Endothelial cell of umbilical vein (primary cell): ENCODE data around the gene GTSF1L. TPM values are rescaled to one million over a fixed set of nuclear protein-coding genes. Genes with fewer than 3 reads are reported as not detected.

ENCODE experiments used
- BruUV-seq: library from RNA; stranded (reverse); fragments of 400-500 nt; replicated peaks from 2 replicates; lab custom pipeline; 2021; lab: Mats Ljungman, UMichigan
- CTCF ChIA-PET: fragments of 300-600, 350-600 bp; sonication (Branson Sonifier 250); formaldehyde crosslinking; loops from one replicate; lab custom pipeline; 2021; ENCODE audit warnings: antibody characterized with exemption, inconsistent platforms; lab: Charles Lee
- POLR2A ChIA-PET: fragments of 300-600, 350-600 bp; sonication (Branson Sonifier 250); formaldehyde crosslinking; loops from one replicate; lab custom pipeline; 2021; ENCODE audit warnings: antibody characterized with exemption, inconsistent platforms; lab: Charles Lee
- DNase-seq: peaks from one replicate; pipeline ENCODE4 v3.0.0-alpha.2; 2011; ENCODE audit warnings: low read depth, low spot score
- FAIRE-seq: peaks from 2 replicates; lab custom pipeline; 2011; peaks lifted over from hg19 to GRCh38; lab: Jason Lieb, UNC
- H2AFZ ChIP-seq: 2 replicates; pipeline ENCODE4 v1.6.0; 2012; ENCODE audit warnings: low read depth, low read length, control low read depth, inconsistent platforms
- H3K27ac ChIP-seq: 2 replicates; pipeline ENCODE4 v1.5.1; 2011; ENCODE audit warnings: low read depth, mild to moderate bottlenecking, control low read depth, low read length, moderate library complexity; ENCODE audit not compliant: insufficient read depth
- H3K27me3 ChIP-seq, 2 experiments: 2 replicates each; pipeline versions ENCODE4 v1.6.0 to v1.6.1; 2011; ENCODE audit warnings: low read length in 2 of 2, mixed read lengths in 1 of 2; ENCODE audit not compliant: control insufficient read depth in 2 of 2, insufficient read depth in 2 of 2
- H3K36me3 ChIP-seq, 2 experiments: 2 replicates in 1 of 2; 3 replicates in 1 of 2; pipeline ENCODE4 v1.5.1; 2011; ENCODE audit warnings: low read length in 2 of 2, mild to moderate bottlenecking in 1 of 2, moderate library complexity in 1 of 2; ENCODE audit not compliant: control insufficient read depth in 2 of 2, insufficient read depth in 2 of 2; ENCODE audit errors: extremely low read depth in 1 of 2
- H3K4me1 ChIP-seq: 3 replicates; pipeline ENCODE4 v1.5.1; 2011; ENCODE audit warnings: mild to moderate bottlenecking, low read length; ENCODE audit not compliant: control insufficient read depth, insufficient read depth; ENCODE audit errors: extremely low read depth
- H3K4me2 ChIP-seq: 2 replicates; pipeline ENCODE4 v1.6.1; 2011; ENCODE audit warnings: low read length, control low read depth, mixed read lengths; ENCODE audit not compliant: insufficient read depth
- H3K4me3 ChIP-seq, 3 experiments: fragments of 200-600 bp in 1 of 3; sonication (generic), shearing (Covaris generic) in 1 of 3; replicated peaks in 1 of 3; 2 replicates each; pipeline ENCODE4 v1.5.1; 2011 to 2016; ENCODE audit warnings: control low read depth in 3 of 3, low read length in 3 of 3, mild to moderate bottlenecking in 2 of 3, inconsistent platforms in 1 of 3, low read depth in 1 of 3, moderate library complexity in 1 of 3; ENCODE audit not compliant: insufficient read depth in 1 of 3
- H3K79me2 ChIP-seq: 2 replicates; pipeline ENCODE4 v1.6.0; 2012; ENCODE audit warnings: low read length, inconsistent platforms; ENCODE audit not compliant: control insufficient read depth, insufficient read depth
- H3K9ac ChIP-seq: replicated peaks from 2 replicates; pipeline ENCODE3; 2011; ENCODE audit warnings: low read length, control low read depth; ENCODE audit not compliant: insufficient read depth; ENCODE audit errors: extremely low read depth
- H3K9me1 ChIP-seq: replicated peaks from 3 replicates; pipeline ENCODE4 v1.6.0; 2011; ENCODE audit warnings: mild to moderate bottlenecking, low read length; ENCODE audit not compliant: control insufficient read depth, insufficient read depth; ENCODE audit errors: extremely low read depth
- H3K9me3 ChIP-seq: replicated peaks from 2 replicates; pipeline ENCODE4 v1.5.1; 2012; ENCODE audit warnings: low read length, inconsistent platforms; ENCODE audit not compliant: control insufficient read depth, insufficient read depth
- H4K20me1 ChIP-seq: replicated peaks from 2 replicates; pipeline ENCODE3; 2011; ENCODE audit warnings: mild to moderate bottlenecking, low read length; ENCODE audit not compliant: control insufficient read depth, insufficient read depth; ENCODE audit errors: extremely low read depth
- EZH2 ChIP-seq: IDR thresholded peaks from 2 replicates; pipeline ENCODE4 v1.6.1; 2012; ENCODE audit warnings: borderline replicate concordance, low read depth, mild to moderate bottlenecking, moderate library complexity, low read length, inconsistent platforms; ENCODE audit not compliant: severe bottlenecking
- GATA2 ChIP-seq: IDR thresholded peaks from 2 replicates; pipeline ENCODE4 v1.7.0; 2011; ENCODE audit warnings: low read depth, mild to moderate bottlenecking, moderate library complexity, mixed read lengths, low read length; ENCODE audit not compliant: insufficient read length, insufficient read depth
- JUN ChIP-seq: IDR thresholded peaks from 2 replicates; pipeline ENCODE4 v1.6.1; 2011; ENCODE audit warnings: borderline replicate concordance, low read depth; ENCODE audit not compliant: insufficient read length, insufficient read depth
- MAX ChIP-seq: IDR thresholded peaks from 2 replicates; pipeline ENCODE4 v1.6.1; 2011; ENCODE audit not compliant: insufficient read depth, insufficient read length
- MYC ChIP-seq: IDR thresholded peaks from one replicate; pipeline ENCODE4 v1.6.1; 2011; ENCODE audit warnings: mild to moderate bottlenecking, low read depth, low read length
- POLR2A ChIP-seq: IDR thresholded peaks from 2 replicates; pipeline ENCODE4 v1.6.1; 2012; ENCODE audit warnings: low read depth, mild to moderate bottlenecking, control low read depth, low read length
- POLR2AphosphoS5 ChIP-seq: IDR thresholded peaks from 2 replicates; pipeline ENCODE4 v1.6.1; 2012; ENCODE audit warnings: low read depth, mild to moderate bottlenecking, control low read depth, low read length, moderate library complexity; ENCODE audit not compliant: insufficient read depth
- dilution Hi-C: fragments of 300-500 bp; cut with MboI; formaldehyde crosslinking; loops from one replicate; pipeline ENCODE4 v1.15.0; 2019; ENCODE audit warnings: low sequenced_read_pairs; ENCODE audit not compliant: extremely low pct_ligation_motif_present
- intact Hi-C: fragments of 100-400 bp; cut with micrococcal nuclease; formaldehyde crosslinking; loops from one replicate; pipeline ENCODE4 v1.10.0; 2022
- polyA plus RNA-seq, 4 experiments: library from polyadenylated mRNA; depleted of rRNA in 3 of 4; stranded (reverse) in 3 of 4; unstranded in 1 of 4; fragments of >200 nt; gene quantifications; 2 replicates each; pipeline versions ENCODE4 v1.2.1 to v1.2.3, GENCODE V29; 2011 to 2012; ENCODE audit warnings: missing spikeins in 1 of 4
- total RNA-seq: library from RNA; stranded (reverse); gene quantifications from 2 replicates; pipeline ENCODE4 v1.2.3, GENCODE V29; 2021

Gene GTSF1L
- total and polyA plus RNA-seq, 2 donors (not counting 3 experiments of a cell fraction or from before 2014, with no cell fraction given): not detected

GRCh38 chr20:43722153-43722505 lies 4.7 kb downstream of the GTSF1L start:
- intact Hi-C loops (no loop called here), dilution Hi-C loops (no loop called here)
- Histone ChIP-seq H3K4me3 (no peak overlapping the region), H3K27ac (no peak overlapping the region), H3K9ac (no peak overlapping the region), H3K9me1 (no peaks in the 10 kb centered on the region), H3K4me1 (peaks cover 3% of the 10 kb centered on the region), H3K9me3 (no peaks in the 10 kb centered on the region), H3K79me2 (no peaks in the 10 kb centered on the region), H3K36me3 (no peaks in the 10 kb centered on the region), H2AFZ (no peak overlapping the region), H3K4me2 (no peak overlapping the region), H3K27me3 (no peaks in the 10 kb centered on the region), H4K20me1 (no peaks in the 10 kb centered on the region)
- ChIA-PET CTCF (interaction anchor here (1.2 kb wide), 1 partner anchor 10 kb away, joined by 3 read pairs; no protein-coding TSS in a partner anchor), POLR2A (no interaction called here)
- DNase-seq (no peak), FAIRE-seq (no peak)
- no peak for TF ChIP-seq POLR2A
- no peak for TF ChIP-seq JUN
- no TSS peak for BruUV-seq

GRCh38 chr20:43721429-43722152 lies 5.2 kb downstream of the GTSF1L start:
- BruUV-seq: no TSS peak
- H4K20me1 ChIP-seq: no peaks in the 10 kb centered on the region
- intact Hi-C loops (no loop called here), dilution Hi-C loops (no loop called here)
- no peak overlapping the region for H3K27ac ChIP-seq
- ChIA-PET POLR2A (no interaction called here), CTCF (interaction anchor here (1.2 kb wide), 1 partner anchor 10 kb away, joined by 3 read pairs; no protein-coding TSS in a partner anchor)
- FAIRE-seq: no peak
- H3K4me2 ChIP-seq: no peak overlapping the region
- TF ChIP-seq MAX (no peak), MYC (no peak), JUN (no peak), GATA2 (no peak), POLR2AphosphoS5 (no peak), EZH2 (no peak)
- H3K9me1 ChIP-seq: no peaks in the 10 kb centered on the region
- H3K9me3 ChIP-seq: no peaks in the 10 kb centered on the region
- no peaks in the 10 kb centered on the region for H3K79me2 ChIP-seq
- H3K9ac ChIP-seq: no peak overlapping the region
- no peak overlapping the region for H2AFZ ChIP-seq
- DNase-seq: no peak
- H3K36me3 ChIP-seq: no peaks in the 10 kb centered on the region
- no peak overlapping the region for H3K4me3 ChIP-seq
- no peaks in the 10 kb centered on the region for H3K27me3 ChIP-seq
- peaks cover 2% of the 10 kb centered on the region for H3K4me1 ChIP-seq
